Measurements from ENCODE around the gene MLC1.

MLC1 gene

GRCh38 chr22:50085211-50085972 lies at the start of gene MLC1:
MLC1 (minus strand) TSS chr22:50085426; CDS start chr22:50084902, 524 bp downstream.
- H3K4me1 ChIP-seq (ENCODE audit: control insufficient read depth, insufficient read depth, low read length) = no peaks in the 10 kb centered on the region
- peaks cover 8% of the 10 kb centered on the region for H3K27me3 ChIP-seq (ENCODE audit: control insufficient read depth, insufficient read depth, low read length)
- peak within 1 kb of the TSS; percentile 32 for H3K4me3 ChIP-seq (ENCODE audit: low read length)
- no peak within 1 kb of the TSS for H3K27ac ChIP-seq (ENCODE audit: low read depth, low read length)
- no peak within 1 kb of the TSS for H3K9ac ChIP-seq (ENCODE audit: low read length)
- H3K36me3 ChIP-seq (ENCODE audit: control insufficient read depth, insufficient read depth, low read length) = no peaks in the 10 kb centered on the region

DNA sequence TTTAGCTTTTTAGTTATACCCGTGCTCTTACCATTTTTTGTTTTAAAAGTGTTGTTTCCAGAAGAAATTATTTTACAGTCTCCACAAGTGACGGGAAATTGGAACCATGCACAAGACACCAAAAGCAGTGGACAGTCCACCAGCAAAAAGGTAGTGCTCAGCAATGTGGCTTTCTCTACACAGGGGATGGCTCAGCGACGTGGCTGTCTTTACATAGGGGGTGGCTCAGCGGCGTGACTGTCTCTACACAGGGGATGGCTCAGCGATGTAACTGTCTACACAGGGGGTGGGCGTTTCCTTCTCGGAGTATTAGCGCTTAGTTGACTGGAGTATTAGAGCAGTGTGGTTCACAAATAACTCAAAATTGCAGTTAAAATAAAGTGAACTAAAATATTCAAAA lies 49.3 kb upstream of the MLC1 start:
- H3K4me3 ChIP-seq (ENCODE audit: low read length) = no peak overlapping the region
- no peak overlapping the region for H3K9ac ChIP-seq (ENCODE audit: low read length)
- no peaks in the 10 kb centered on the region for H3K27me3 ChIP-seq (ENCODE audit: control insufficient read depth, insufficient read depth, low read length)
- no peak overlapping the region for H3K27ac ChIP-seq (ENCODE audit: low read depth, low read length)
- peaks cover 5% of the 10 kb centered on the region for H3K4me1 ChIP-seq (ENCODE audit: control insufficient read depth, insufficient read depth, low read length)
- H3K36me3 ChIP-seq (ENCODE audit: control insufficient read depth, insufficient read depth, low read length) = no peaks in the 10 kb centered on the region

DNA sequence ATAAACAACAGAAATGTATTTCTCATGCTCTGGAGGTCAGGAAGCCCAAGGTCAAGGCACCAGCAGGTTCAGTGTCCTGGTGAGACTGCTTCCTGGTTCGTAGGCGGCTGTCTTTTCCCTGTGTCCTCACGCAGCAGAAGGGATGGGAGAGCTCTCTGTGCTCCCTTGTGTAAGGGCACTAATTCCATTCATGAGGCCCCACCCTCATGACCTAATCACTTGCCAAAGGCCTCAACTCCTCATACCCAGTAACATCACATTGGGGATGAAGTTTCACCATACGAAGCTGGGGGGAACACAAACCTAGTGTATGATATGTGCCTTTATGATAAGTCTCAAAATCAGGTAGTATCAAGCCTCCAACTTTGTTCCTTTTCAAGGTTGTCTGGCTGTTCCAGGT lies 46.7 kb upstream of the MLC1 start:
- H3K27ac ChIP-seq (ENCODE audit: low read depth, low read length) = no peak overlapping the region
- no peak overlapping the region for H3K4me3 ChIP-seq (ENCODE audit: low read length)
- H3K9ac ChIP-seq (ENCODE audit: low read length) = no peak overlapping the region
- H3K36me3 ChIP-seq (ENCODE audit: control insufficient read depth, insufficient read depth, low read length) = no peaks in the 10 kb centered on the region
- no peaks in the 10 kb centered on the region for H3K27me3 ChIP-seq (ENCODE audit: control insufficient read depth, insufficient read depth, low read length)
- peaks cover 5% of the 10 kb centered on the region for H3K4me1 ChIP-seq (ENCODE audit: control insufficient read depth, insufficient read depth, low read length)

DNA sequence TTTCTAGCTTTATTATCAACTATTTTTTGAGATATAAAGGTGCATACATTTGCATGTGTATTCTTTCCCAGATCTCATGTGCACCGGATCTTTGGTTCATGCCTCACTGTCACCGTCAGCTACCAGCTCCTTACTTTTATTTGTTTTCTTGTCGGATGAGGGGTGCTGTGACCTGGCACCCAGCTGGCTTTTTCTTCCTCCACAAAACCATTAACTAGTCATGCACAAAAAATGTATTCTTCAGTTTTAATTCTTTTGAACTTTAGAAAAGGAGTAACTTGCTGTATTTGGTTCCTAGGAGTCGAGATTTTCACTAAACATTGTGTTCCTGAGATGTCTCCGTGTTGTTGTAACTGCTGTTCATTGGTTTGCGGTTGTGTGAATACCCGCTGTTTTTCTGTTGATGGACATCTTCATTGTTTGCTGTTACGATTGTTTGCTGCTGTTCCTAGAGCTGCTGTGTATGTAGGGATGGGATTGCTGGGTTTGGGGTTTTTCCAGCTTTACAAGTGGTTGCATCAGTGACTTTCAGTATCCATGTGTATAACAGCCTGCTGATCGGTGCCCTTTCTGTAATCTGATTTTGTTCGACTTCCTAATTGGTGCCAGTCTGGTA lies 44.0 kb upstream of the MLC1 start:
- Histone ChIP-seq H3K9ac (ENCODE audit: low read length) (no peak overlapping the region), H3K4me3 (ENCODE audit: low read length) (no peak overlapping the region), H3K27me3 (ENCODE audit: control insufficient read depth, insufficient read depth, low read length) (no peaks in the 10 kb centered on the region), H3K27ac (ENCODE audit: low read depth, low read length) (no peak overlapping the region), H3K4me1 (ENCODE audit: control insufficient read depth, insufficient read depth, low read length) (no peaks in the 10 kb centered on the region), H3K36me3 (ENCODE audit: control insufficient read depth, insufficient read depth, low read length) (no peaks in the 10 kb centered on the region)

GRCh38 chr22:50125029-50125428 lies 39.8 kb upstream of the MLC1 start:
- Histone ChIP-seq H3K36me3 (ENCODE audit: control insufficient read depth, insufficient read depth, low read length) (no peaks in the 10 kb centered on the region), H3K27me3 (ENCODE audit: control insufficient read depth, insufficient read depth, low read length) (no peaks in the 10 kb centered on the region), H3K9ac (ENCODE audit: low read length) (no peak overlapping the region), H3K4me1 (ENCODE audit: control insufficient read depth, insufficient read depth, low read length) (no peaks in the 10 kb centered on the region), H3K27ac (ENCODE audit: low read depth, low read length) (no peak overlapping the region), H3K4me3 (ENCODE audit: low read length) (no peak overlapping the region)

DNA sequence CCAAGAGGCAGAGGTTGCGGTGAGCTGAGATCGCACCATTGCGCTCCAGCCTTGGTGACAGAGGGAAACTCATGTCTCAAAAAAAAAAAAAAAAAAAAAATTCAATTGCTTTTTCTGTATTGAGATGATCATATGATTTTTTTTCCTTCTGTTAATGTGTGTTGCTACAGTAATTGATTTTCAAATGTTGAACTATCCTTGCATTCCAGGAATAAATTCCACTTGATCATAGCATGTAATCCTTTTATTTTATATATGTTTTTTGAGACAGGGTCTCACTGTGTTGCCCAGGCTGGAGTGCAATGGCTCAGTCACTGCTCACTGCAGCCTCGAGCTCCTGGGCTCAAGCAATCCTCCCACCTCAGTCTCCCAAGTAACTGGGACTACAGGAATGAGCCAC lies 37.9 kb upstream of the MLC1 start:
- Histone ChIP-seq H3K27me3 (ENCODE audit: control insufficient read depth, insufficient read depth, low read length) (no peaks in the 10 kb centered on the region), H3K9ac (ENCODE audit: low read length) (no peak overlapping the region), H3K4me3 (ENCODE audit: low read length) (no peak overlapping the region), H3K27ac (ENCODE audit: low read depth, low read length) (no peak overlapping the region), H3K36me3 (ENCODE audit: control insufficient read depth, insufficient read depth, low read length) (no peaks in the 10 kb centered on the region), H3K4me1 (ENCODE audit: control insufficient read depth, insufficient read depth, low read length) (peaks cover 2% of the 10 kb centered on the region)

GRCh38 chr22:50121202-50121740 lies 36.0 kb upstream of the MLC1 start:
- Histone ChIP-seq H3K36me3 (ENCODE audit: control insufficient read depth, insufficient read depth, low read length) (no peaks in the 10 kb centered on the region), H3K4me3 (ENCODE audit: low read length) (no peak overlapping the region), H3K27ac (ENCODE audit: low read depth, low read length) (no peak overlapping the region), H3K4me1 (ENCODE audit: control insufficient read depth, insufficient read depth, low read length) (peaks cover 2% of the 10 kb centered on the region), H3K27me3 (ENCODE audit: control insufficient read depth, insufficient read depth, low read length) (peaks cover 2% of the 10 kb centered on the region), H3K9ac (ENCODE audit: low read length) (no peak overlapping the region)

GRCh38 chr22:50119768-50120251 lies 34.6 kb upstream of the MLC1 start:
- no peak overlapping the region for H3K9ac ChIP-seq (ENCODE audit: low read length)
- H3K27me3 ChIP-seq (ENCODE audit: control insufficient read depth, insufficient read depth, low read length) = peaks cover 2% of the 10 kb centered on the region
- H3K4me1 ChIP-seq (ENCODE audit: control insufficient read depth, insufficient read depth, low read length) = peaks cover 6% of the 10 kb centered on the region
- H3K27ac ChIP-seq (ENCODE audit: low read depth, low read length) = no peak overlapping the region
- H3K4me3 ChIP-seq (ENCODE audit: low read length) = no peak overlapping the region
- H3K36me3 ChIP-seq (ENCODE audit: control insufficient read depth, insufficient read depth, low read length) = no peaks in the 10 kb centered on the region

DNA sequence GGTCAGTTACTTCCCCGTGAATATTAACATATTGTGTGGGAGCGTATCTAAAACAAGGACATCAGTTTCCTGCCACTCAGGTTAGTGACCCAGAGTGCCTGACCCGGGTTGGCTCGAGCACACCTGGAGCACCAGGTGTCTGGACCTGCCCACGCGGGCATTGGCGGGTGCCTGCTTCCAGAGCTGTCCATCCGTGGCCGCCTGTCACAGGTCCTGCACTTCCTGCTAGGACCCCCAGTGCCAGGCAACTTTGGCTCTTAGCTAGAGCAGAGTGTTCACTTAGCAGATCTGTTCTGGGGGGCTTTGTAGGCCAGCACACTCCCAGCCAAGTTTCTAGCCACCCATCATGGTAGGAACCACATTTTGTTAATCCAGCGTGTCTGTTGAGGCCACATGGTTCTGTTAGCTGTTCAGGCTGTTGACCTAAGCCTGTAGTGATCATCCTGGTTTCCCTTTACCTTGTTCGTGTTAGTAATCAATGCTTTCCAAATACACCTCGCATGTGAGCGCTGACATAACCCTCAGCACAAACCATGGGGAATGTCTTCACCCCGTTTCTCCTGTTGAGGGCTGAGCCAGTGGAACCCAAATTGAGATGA lies 34.0 kb upstream of the MLC1 start:
- H3K27me3 ChIP-seq (ENCODE audit: control insufficient read depth, insufficient read depth, low read length) = peaks cover 2% of the 10 kb centered on the region
- peaks cover 10% of the 10 kb centered on the region for H3K4me1 ChIP-seq (ENCODE audit: control insufficient read depth, insufficient read depth, low read length)
- no peak overlapping the region for H3K9ac ChIP-seq (ENCODE audit: low read length)
- H3K27ac ChIP-seq (ENCODE audit: low read depth, low read length) = peak overlapping the region; percentile 11
- no peaks in the 10 kb centered on the region for H3K36me3 ChIP-seq (ENCODE audit: control insufficient read depth, insufficient read depth, low read length)
- no peak overlapping the region for H3K4me3 ChIP-seq (ENCODE audit: low read length)

- H3K27ac ChIP-seq (ENCODE audit: low read depth, low read length) = no peak overlapping the region
- H3K4me1 ChIP-seq (ENCODE audit: control insufficient read depth, insufficient read depth, low read length) = peaks cover 12% of the 10 kb centered on the region
- no peak overlapping the region for H3K9ac ChIP-seq (ENCODE audit: low read length)
- no peaks in the 10 kb centered on the region for H3K36me3 ChIP-seq (ENCODE audit: control insufficient read depth, insufficient read depth, low read length)
- H3K4me3 ChIP-seq (ENCODE audit: low read length) = no peak overlapping the region
- H3K27me3 ChIP-seq (ENCODE audit: control insufficient read depth, insufficient read depth, low read length) = peaks cover 2% of the 10 kb centered on the region
Measured at GRCh38 chr22:50118557-50119168, 33.4 kb upstream of the MLC1 start.

GRCh38 chr22:50118129-50118528 lies 32.9 kb upstream of the MLC1 start:
- Histone ChIP-seq H3K27ac (ENCODE audit: low read depth, low read length) (no peak overlapping the region), H3K4me1 (ENCODE audit: control insufficient read depth, insufficient read depth, low read length) (peaks cover 12% of the 10 kb centered on the region), H3K4me3 (ENCODE audit: low read length) (no peak overlapping the region), H3K27me3 (ENCODE audit: control insufficient read depth, insufficient read depth, low read length) (peaks cover 2% of the 10 kb centered on the region), H3K9ac (ENCODE audit: low read length) (no peak overlapping the region), H3K36me3 (ENCODE audit: control insufficient read depth, insufficient read depth, low read length) (no peaks in the 10 kb centered on the region)

GRCh38 chr22:50117168-50117762 lies 32.0 kb upstream of the MLC1 start:
- no peaks in the 10 kb centered on the region for H3K36me3 ChIP-seq (ENCODE audit: control insufficient read depth, insufficient read depth, low read length)
- no peak overlapping the region for H3K9ac ChIP-seq (ENCODE audit: low read length)
- no peak overlapping the region for H3K27ac ChIP-seq (ENCODE audit: low read depth, low read length)
- no peak overlapping the region for H3K4me3 ChIP-seq (ENCODE audit: low read length)
- H3K4me1 ChIP-seq (ENCODE audit: control insufficient read depth, insufficient read depth, low read length) = peaks cover 12% of the 10 kb centered on the region
- H3K27me3 ChIP-seq (ENCODE audit: control insufficient read depth, insufficient read depth, low read length) = peaks cover 2% of the 10 kb centered on the region
